ENCODE results near the gene RNMT. TPM values are rescaled to one million over a fixed set of nuclear protein-coding genes. Genes with fewer than 3 reads are reported as not detected.

The RNMT gene
- total and polyA plus RNA-seq, 11 donors, result 14.8 to 38.0 (median 22.3) TPM

GRCh38 chr18:13720847-13721246, 5.6 kb upstream of the RNMT start:
- peaks cover 0 to 42% (median 18%) of the 10 kb centered on the region in 12 donors for H3K4me1 ChIP-seq
- no peaks in the 10 kb centered on the region for H3K27me3 ChIP-seq
- 85 to 92% (median 86%) methylated on average over 1 of the region's 1 CpG for WGBS, 4 donors
- DNase-seq (no peak), ATAC-seq (no peak)
- H3K9me3 ChIP-seq, result peaks cover 0 to 11% (median 0%) of the 10 kb centered on the region in 12 donors
- no peak for TF ChIP-seq POLR2A (IDR thresholded peaks at IDR 0.05)
- H3K4me3 ChIP-seq, result no peak overlapping the region
- intact Hi-C loops (cut with DNase I), result loop anchor here in 9 of 10 donors (10.0 kb wide), 7 partner anchors 74 to 726 kb away; partner anchors contain the start of genes LDLRAD4 (in 5 of the 9) and CEP192 (in 1 of the 9)
- H3K27ac ChIP-seq, result no peak overlapping the region
- H3K36me3 ChIP-seq, result peaks cover 0 to 8% (median 0%) of the 10 kb centered on the region in 9 donors

GRCh38 chr18:13725566-13726231, 774 bp upstream of the RNMT start:
- no peak for ATAC-seq
- peak overlapping the region; percentile 72 to 97 (median 86) for H3K4me3 ChIP-seq
- intact Hi-C loops (cut with DNase I), result loop anchor here in 9 of 10 donors (2.0 to 10.0 kb wide), 12 partner anchors 39 to 731 kb away; partner anchors contain the start of genes LDLRAD4 (in 6 of the 9) and CEP192 (in 1 of the 9)
- H3K4me1 ChIP-seq, result peaks cover 0 to 50% (median 24%) of the 10 kb centered on the region in 12 donors
- TF ChIP-seq CTCF (IDR thresholded peaks at IDR 0.05) (no peak), POLR2A (IDR thresholded peaks at IDR 0.05) (no peak)
- H3K36me3 ChIP-seq, result peaks cover 0 to 8% (median 0%) of the 10 kb centered on the region in 9 donors
- no peak for DNase-seq
- H3K27me3 ChIP-seq, result no peaks in the 10 kb centered on the region
- WGBS, 4 donors, result 2 to 7% (median 5%) methylated on average over 31 to 35 of the region's 35 CpGs
- H3K27ac ChIP-seq, result peak overlapping the region; percentile 84 to 99 (median 91)
- H3K9me3 ChIP-seq, result no peaks in the 10 kb centered on the region

GRCh38 chr18:13726972-13727331, 479 bp downstream of the RNMT start:
- Histone ChIP-seq H3K4me1 (peaks cover 0 to 50% (median 24%) of the 10 kb centered on the region in 12 donors), H3K4me3 (peak overlapping the region; percentile 72 to 97 (median 86)), H3K36me3 (peaks cover 0 to 11% (median 0%) of the 10 kb centered on the region in 9 donors), H3K27ac (peak overlapping the region; percentile 84 to 99 (median 91)), H3K27me3 (no peaks in the 10 kb centered on the region), H3K9me3 (no peaks in the 10 kb centered on the region)
- intact Hi-C loops (cut with DNase I), result loop anchor here in 9 of 10 donors (2.0 to 10.0 kb wide), 12 partner anchors 40 to 732 kb away; partner anchors contain the start of genes LDLRAD4 (in 6 of the 9) and CEP192 (in 1 of the 9)
- DNase-seq (no peak), ATAC-seq (peak; percentile 33 to 60 (median 40))
- WGBS, 4 donors, result 0 to 1% (median 1%) methylated on average over 27 to 30 of the region's 30 CpGs
- TF ChIP-seq CTCF (IDR thresholded peaks at IDR 0.05) (no peak), POLR2A (IDR thresholded peaks at IDR 0.05) (no peak)

GRCh38 chr18:13730481-13730880, 4.0 kb downstream of the RNMT start:
- Histone ChIP-seq H3K27ac (no peak overlapping the region), H3K9me3 (no peaks in the 10 kb centered on the region), H3K4me3 (no peak overlapping the region), H3K36me3 (peaks cover 0 to 45% (median 28%) of the 10 kb centered on the region in 9 donors), H3K27me3 (no peaks in the 10 kb centered on the region), H3K4me1 (peaks cover 0 to 32% (median 12%) of the 10 kb centered on the region in 12 donors)
- DNase-seq, result no peak
- WGBS, 4 donors, result 70 to 90% (median 79%) methylated on average over 1 of the region's 1 CpG
- no peak for ATAC-seq
- intact Hi-C loops (cut with DNase I), result no loop called here
- TF ChIP-seq CTCF (IDR thresholded peaks at IDR 0.05), result no peak
- no peak for TF ChIP-seq POLR2A (IDR thresholded peaks at IDR 0.05)

All from heart left ventricle (tissue), 16 donors.